Measurements from ENCODE around the gene PLEKHN1. TPM values are rescaled to one million over a fixed set of nuclear protein-coding genes. Genes with fewer than 3 reads are reported as not detected.
A peak's percentile ranks its signal among the peaks of the same experiment; 100 is the strongest.

The PLEKHN1 gene
- total and polyA plus RNA-seq, 2 donors (not counting 3 experiments of a cell fraction or from before 2014, with no cell fraction given): 0.29 to 0.88 TPM

DNA sequence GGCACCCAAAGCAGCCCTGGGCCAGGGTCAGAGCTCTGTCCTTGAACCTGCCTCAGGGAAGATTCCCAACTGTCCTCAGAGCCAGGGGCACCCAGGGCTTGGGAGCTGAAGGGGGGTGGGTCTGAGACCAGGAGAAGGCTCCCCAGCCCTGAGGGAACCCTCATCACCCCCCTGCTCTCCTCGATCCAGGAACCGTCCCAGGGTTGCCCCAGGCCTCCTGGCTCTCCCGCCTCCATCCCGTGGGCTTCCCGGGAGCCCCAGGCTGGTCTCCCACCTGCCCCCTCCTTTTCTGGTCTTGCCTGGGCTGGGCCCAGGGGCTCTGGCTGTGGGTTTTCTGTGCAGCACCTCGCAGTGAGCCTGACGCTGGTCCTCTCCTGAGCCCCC lies 49.2 kb upstream of the PLEKHN1 start:
- Histone ChIP-seq H3K27me3 (ENCODE audit: control insufficient read depth in 2 of 2, insufficient read depth in 2 of 2, low read length in 2 of 2) (peaks cover 3 to 12% of the 10 kb centered on the region in 2 experiments), H3K9me3 (replicated peaks; ENCODE audit: control insufficient read depth, insufficient read depth, low read length) (no peaks in the 10 kb centered on the region), H4K20me1 (replicated peaks; ENCODE audit: control insufficient read depth, extremely low read depth, insufficient read depth, low read length) (no peaks in the 10 kb centered on the region), H3K27ac (ENCODE audit: insufficient read depth, low read depth, low read length) (no peak overlapping the region), H2AFZ (ENCODE audit: low read depth, low read length) (no peak overlapping the region), H3K4me1 (ENCODE audit: control insufficient read depth, extremely low read depth, insufficient read depth, low read length) (no peaks in the 10 kb centered on the region), H3K9ac (replicated peaks; ENCODE audit: extremely low read depth, insufficient read depth, low read length) (no peak overlapping the region), H3K79me2 (ENCODE audit: control insufficient read depth, insufficient read depth, low read length) (no peaks in the 10 kb centered on the region), H3K4me3 (replicated peaks in 1 of 3; ENCODE audit: insufficient read depth in 1 of 3, low read depth in 1 of 3, low read length in 3 of 3) (no peak overlapping the region), H3K4me2 (ENCODE audit: insufficient read depth, low read length) (no peak overlapping the region), H3K36me3 (ENCODE audit: control insufficient read depth in 2 of 2, extremely low read depth in 1 of 2, insufficient read depth in 2 of 2, low read length in 2 of 2) (no peaks in the 10 kb centered on the region), H3K9me1 (replicated peaks; ENCODE audit: control insufficient read depth, extremely low read depth, insufficient read depth, low read length) (no peaks in the 10 kb centered on the region)
- FAIRE-seq: no peak
- POLR2A ChIA-PET: no interaction called here
- CTCF ChIA-PET: interaction anchor here (1.4 kb wide), 2 partner anchors 12 to 14 kb away, joined by 3 to 9 read pairs; no protein-coding TSS in a partner anchor
- peak; percentile 41 for TF ChIP-seq EZH2 (IDR thresholded peaks at IDR 0.05; ENCODE audit: borderline replicate concordance, low read depth, low read length, severe bottlenecking)
- no peak for TF ChIP-seq MYC (IDR thresholded peaks at IDR 0.05; ENCODE audit: low read depth, low read length)
- dilution Hi-C loops (cut with MboI; ENCODE audit: extremely low pct_ligation_motif_present, low sequenced_read_pairs) (no loop called here), intact Hi-C loops (cut with micrococcal nuclease) (no loop called here)
- BruUV-seq (replicated peaks): no TSS peak
- no peak for DNase-seq (ENCODE audit: low read depth, low spot score)

DNA sequence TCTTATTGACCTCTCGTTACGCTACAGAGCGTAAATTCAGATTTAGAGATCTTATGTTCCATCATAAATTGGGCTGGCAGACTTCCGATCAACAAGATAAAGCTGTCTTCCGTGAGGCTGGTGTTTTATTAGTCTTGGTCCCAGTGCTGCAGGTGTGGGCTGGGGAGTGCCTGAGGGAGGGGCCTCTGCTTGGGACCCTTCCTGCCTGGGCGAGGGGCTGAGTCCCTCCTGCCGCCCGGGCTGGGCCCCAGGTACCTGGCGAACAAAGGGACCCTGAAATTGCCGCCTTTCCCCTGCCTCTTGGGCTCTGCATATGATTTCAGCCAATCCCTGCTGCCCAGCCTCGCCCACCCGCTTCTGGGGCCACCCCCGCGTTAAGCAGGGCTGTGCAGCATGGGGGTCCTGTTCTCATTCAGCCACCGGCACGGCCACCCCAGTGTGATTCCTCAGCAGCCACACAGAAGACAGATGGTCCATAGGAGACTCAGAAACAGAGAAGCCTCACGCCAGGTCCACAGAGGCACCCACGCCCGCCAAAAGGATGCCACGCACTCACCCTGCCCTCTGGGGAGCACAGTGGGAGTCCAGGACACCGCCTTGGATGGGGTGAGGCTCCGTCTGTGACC lies 48.7 kb upstream of the PLEKHN1 start:
- Histone ChIP-seq H3K9ac (replicated peaks; ENCODE audit: extremely low read depth, insufficient read depth, low read length) (no peak overlapping the region), H3K9me3 (replicated peaks; ENCODE audit: control insufficient read depth, insufficient read depth, low read length) (no peaks in the 10 kb centered on the region), H3K36me3 (ENCODE audit: control insufficient read depth in 2 of 2, extremely low read depth in 1 of 2, insufficient read depth in 2 of 2, low read length in 2 of 2) (no peaks in the 10 kb centered on the region), H3K79me2 (ENCODE audit: control insufficient read depth, insufficient read depth, low read length) (no peaks in the 10 kb centered on the region), H4K20me1 (replicated peaks; ENCODE audit: control insufficient read depth, extremely low read depth, insufficient read depth, low read length) (no peaks in the 10 kb centered on the region), H3K27me3 (ENCODE audit: control insufficient read depth in 2 of 2, insufficient read depth in 2 of 2, low read length in 2 of 2) (peaks cover 3 to 12% of the 10 kb centered on the region in 2 experiments), H3K4me2 (ENCODE audit: insufficient read depth, low read length) (no peak overlapping the region), H3K4me1 (ENCODE audit: control insufficient read depth, extremely low read depth, insufficient read depth, low read length) (no peaks in the 10 kb centered on the region), H3K9me1 (replicated peaks; ENCODE audit: control insufficient read depth, extremely low read depth, insufficient read depth, low read length) (no peaks in the 10 kb centered on the region), H2AFZ (ENCODE audit: low read depth, low read length) (no peak overlapping the region), H3K27ac (ENCODE audit: insufficient read depth, low read depth, low read length) (no peak overlapping the region), H3K4me3 (replicated peaks in 1 of 3; ENCODE audit: insufficient read depth in 1 of 3, low read depth in 1 of 3, low read length in 3 of 3) (no peak overlapping the region)
- DNase-seq (ENCODE audit: low read depth, low spot score): no peak
- BruUV-seq (replicated peaks): no TSS peak
- ChIA-PET CTCF (interaction anchor here (1.4 kb wide), 1 partner anchor 13 kb away, joined by 9 read pairs; no protein-coding TSS in a partner anchor), POLR2A (no interaction called here)
- intact Hi-C loops (cut with micrococcal nuclease): no loop called here
- FAIRE-seq: no peak
- dilution Hi-C loops (cut with MboI; ENCODE audit: extremely low pct_ligation_motif_present, low sequenced_read_pairs): no loop called here
- TF ChIP-seq POLR2A (IDR thresholded peaks at IDR 0.05; ENCODE audit: low read depth, low read length): no peak
- no peak for TF ChIP-seq MYC (IDR thresholded peaks at IDR 0.05; ENCODE audit: low read depth, low read length)
- TF ChIP-seq, protein P1, sequence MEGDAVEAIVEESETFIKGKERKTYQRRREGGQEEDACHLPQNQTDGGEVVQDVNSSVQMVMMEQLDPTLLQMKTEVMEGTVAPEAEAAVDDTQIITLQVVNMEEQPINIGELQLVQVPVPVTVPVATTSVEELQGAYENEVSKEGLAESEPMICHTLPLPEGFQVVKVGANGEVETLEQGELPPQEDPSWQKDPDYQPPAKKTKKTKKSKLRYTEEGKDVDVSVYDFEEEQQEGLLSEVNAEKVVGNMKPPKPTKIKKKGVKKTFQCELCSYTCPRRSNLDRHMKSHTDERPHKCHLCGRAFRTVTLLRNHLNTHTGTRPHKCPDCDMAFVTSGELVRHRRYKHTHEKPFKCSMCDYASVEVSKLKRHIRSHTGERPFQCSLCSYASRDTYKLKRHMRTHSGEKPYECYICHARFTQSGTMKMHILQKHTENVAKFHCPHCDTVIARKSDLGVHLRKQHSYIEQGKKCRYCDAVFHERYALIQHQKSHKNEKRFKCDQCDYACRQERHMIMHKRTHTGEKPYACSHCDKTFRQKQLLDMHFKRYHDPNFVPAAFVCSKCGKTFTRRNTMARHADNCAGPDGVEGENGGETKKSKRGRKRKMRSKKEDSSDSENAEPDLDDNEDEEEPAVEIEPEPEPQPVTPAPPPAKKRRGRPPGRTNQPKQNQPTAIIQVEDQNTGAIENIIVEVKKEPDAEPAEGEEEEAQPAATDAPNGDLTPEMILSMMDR (IDR thresholded peaks at IDR 0.05; ENCODE audit: extremely low read depth in 1 of 2, insufficient read depth in 1 of 2, low read depth in 1 of 2, low read length in 2 of 2): no peak
- TF ChIP-seq FOS (IDR thresholded peaks at IDR 0.05; ENCODE audit: borderline replicate concordance, insufficient read depth, low read length): no peak
- no peak for TF ChIP-seq POLR2AphosphoS5 (IDR thresholded peaks at IDR 0.05; ENCODE audit: insufficient read depth, low read depth, low read length)
- no peak for TF ChIP-seq GATA2 (IDR thresholded peaks at IDR 0.05; ENCODE audit: insufficient read depth, insufficient read length, low read depth, low read length)

All from endothelial cell of umbilical vein (primary cell).